ENCODE results near the gene WWTR1. TPM values are rescaled to one million over a fixed set of nuclear protein-coding genes. Genes with fewer than 3 reads are reported as not detected.

Gene WWTR1
- total and polyA plus RNA-seq, 2 of the 8 experiments (the other 6 are each of a cell fraction or from before 2014, with no cell fraction given), result 15.7 to 18.6 TPM

- TF ChIP-seq RFX5 (IDR thresholded peaks at IDR 0.05; ENCODE audit: borderline replicate concordance, low read depth, low read length), result no peak
- TF ChIP-seq, protein P1, sequence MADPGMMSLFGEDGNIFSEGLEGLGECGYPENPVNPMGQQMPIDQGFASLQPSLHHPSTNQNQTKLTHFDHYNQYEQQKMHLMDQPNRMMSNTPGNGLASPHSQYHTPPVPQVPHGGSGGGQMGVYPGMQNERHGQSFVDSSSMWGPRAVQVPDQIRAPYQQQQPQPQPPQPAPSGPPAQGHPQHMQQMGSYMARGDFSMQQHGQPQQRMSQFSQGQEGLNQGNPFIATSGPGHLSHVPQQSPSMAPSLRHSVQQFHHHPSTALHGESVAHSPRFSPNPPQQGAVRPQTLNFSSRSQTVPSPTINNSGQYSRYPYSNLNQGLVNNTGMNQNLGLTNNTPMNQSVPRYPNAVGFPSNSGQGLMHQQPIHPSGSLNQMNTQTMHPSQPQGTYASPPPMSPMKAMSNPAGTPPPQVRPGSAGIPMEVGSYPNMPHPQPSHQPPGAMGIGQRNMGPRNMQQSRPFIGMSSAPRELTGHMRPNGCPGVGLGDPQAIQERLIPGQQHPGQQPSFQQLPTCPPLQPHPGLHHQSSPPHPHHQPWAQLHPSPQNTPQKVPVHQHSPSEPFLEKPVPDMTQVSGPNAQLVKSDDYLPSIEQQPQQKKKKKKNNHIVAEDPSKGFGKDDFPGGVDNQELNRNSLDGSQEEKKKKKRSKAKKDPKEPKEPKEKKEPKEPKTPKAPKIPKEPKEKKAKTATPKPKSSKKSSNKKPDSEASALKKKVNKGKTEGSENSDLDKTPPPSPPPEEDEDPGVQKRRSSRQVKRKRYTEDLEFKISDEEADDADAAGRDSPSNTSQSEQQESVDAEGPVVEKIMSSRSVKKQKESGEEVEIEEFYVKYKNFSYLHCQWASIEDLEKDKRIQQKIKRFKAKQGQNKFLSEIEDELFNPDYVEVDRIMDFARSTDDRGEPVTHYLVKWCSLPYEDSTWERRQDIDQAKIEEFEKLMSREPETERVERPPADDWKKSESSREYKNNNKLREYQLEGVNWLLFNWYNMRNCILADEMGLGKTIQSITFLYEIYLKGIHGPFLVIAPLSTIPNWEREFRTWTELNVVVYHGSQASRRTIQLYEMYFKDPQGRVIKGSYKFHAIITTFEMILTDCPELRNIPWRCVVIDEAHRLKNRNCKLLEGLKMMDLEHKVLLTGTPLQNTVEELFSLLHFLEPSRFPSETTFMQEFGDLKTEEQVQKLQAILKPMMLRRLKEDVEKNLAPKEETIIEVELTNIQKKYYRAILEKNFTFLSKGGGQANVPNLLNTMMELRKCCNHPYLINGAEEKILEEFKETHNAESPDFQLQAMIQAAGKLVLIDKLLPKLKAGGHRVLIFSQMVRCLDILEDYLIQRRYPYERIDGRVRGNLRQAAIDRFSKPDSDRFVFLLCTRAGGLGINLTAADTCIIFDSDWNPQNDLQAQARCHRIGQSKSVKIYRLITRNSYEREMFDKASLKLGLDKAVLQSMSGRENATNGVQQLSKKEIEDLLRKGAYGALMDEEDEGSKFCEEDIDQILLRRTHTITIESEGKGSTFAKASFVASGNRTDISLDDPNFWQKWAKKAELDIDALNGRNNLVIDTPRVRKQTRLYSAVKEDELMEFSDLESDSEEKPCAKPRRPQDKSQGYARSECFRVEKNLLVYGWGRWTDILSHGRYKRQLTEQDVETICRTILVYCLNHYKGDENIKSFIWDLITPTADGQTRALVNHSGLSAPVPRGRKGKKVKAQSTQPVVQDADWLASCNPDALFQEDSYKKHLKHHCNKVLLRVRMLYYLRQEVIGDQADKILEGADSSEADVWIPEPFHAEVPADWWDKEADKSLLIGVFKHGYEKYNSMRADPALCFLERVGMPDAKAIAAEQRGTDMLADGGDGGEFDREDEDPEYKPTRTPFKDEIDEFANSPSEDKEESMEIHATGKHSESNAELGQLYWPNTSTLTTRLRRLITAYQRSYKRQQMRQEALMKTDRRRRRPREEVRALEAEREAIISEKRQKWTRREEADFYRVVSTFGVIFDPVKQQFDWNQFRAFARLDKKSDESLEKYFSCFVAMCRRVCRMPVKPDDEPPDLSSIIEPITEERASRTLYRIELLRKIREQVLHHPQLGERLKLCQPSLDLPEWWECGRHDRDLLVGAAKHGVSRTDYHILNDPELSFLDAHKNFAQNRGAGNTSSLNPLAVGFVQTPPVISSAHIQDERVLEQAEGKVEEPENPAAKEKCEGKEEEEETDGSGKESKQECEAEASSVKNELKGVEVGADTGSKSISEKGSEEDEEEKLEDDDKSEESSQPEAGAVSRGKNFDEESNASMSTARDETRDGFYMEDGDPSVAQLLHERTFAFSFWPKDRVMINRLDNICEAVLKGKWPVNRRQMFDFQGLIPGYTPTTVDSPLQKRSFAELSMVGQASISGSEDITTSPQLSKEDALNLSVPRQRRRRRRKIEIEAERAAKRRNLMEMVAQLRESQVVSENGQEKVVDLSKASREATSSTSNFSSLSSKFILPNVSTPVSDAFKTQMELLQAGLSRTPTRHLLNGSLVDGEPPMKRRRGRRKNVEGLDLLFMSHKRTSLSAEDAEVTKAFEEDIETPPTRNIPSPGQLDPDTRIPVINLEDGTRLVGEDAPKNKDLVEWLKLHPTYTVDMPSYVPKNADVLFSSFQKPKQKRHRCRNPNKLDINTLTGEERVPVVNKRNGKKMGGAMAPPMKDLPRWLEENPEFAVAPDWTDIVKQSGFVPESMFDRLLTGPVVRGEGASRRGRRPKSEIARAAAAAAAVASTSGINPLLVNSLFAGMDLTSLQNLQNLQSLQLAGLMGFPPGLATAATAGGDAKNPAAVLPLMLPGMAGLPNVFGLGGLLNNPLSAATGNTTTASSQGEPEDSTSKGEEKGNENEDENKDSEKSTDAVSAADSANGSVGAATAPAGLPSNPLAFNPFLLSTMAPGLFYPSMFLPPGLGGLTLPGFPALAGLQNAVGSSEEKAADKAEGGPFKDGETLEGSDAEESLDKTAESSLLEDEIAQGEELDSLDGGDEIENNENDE (IDR thresholded peaks at IDR 0.05; ENCODE audit: insufficient replicate concordance, low read length), result no peak
- TF ChIP-seq TBP (IDR thresholded peaks at IDR 0.05; ENCODE audit: low read depth, low read length), result no peak
- TF ChIP-seq SP2 (IDR thresholded peaks at IDR 0.05; ENCODE audit: low read length), result no peak
Measured at GRCh38 chr3:149643482-149643798, 14.4 kb downstream of the WWTR1 start (continued).
